Hepatocyte (in vitro differentiated cells): Measurements from ENCODE around the gene SLC1A4.

ENCODE experiments used
- CTCF ChIP-seq: fragments of 200-600 bp; sonication (generic); IDR thresholded peaks from 2 replicates; pipeline ENCODE4 v1.5.1; 2016; ENCODE audit warnings: antibody characterized with exemption, mild to moderate bottlenecking; ENCODE audit not compliant: poor library complexity
- EZH2 ChIP-seq: fragments of 200-600 bp; sonication (generic); IDR thresholded peaks from 2 replicates; pipeline ENCODE4 v1.6.1; 2016; ENCODE audit warnings: antibody characterized with exemption, mild to moderate bottlenecking, borderline replicate concordance
- EZH2phosphoT487 ChIP-seq: fragments of 200-600 bp; sonication (generic); IDR thresholded peaks from one replicate; pipeline ENCODE4 v1.6.1; 2018; ENCODE audit warnings: antibody characterized with exemption, mild to moderate bottlenecking, low read depth, moderate library complexity; ENCODE audit not compliant: unreplicated experiment, severe bottlenecking

- TF ChIP-seq CTCF (no peak), EZH2 (no peak), EZH2phosphoT487 (no peak)
Observed at GRCh38 chr2:64947885-64948284, 41.3 kb upstream of the SLC1A4 start.
